ENCODE results near the gene PLOD3.
"Not testable (repeated sequence)": the region's sequence is repeated elsewhere in the genome, so short reads cannot be mapped to it uniquely, and the experiment has no call there.

DNA sequence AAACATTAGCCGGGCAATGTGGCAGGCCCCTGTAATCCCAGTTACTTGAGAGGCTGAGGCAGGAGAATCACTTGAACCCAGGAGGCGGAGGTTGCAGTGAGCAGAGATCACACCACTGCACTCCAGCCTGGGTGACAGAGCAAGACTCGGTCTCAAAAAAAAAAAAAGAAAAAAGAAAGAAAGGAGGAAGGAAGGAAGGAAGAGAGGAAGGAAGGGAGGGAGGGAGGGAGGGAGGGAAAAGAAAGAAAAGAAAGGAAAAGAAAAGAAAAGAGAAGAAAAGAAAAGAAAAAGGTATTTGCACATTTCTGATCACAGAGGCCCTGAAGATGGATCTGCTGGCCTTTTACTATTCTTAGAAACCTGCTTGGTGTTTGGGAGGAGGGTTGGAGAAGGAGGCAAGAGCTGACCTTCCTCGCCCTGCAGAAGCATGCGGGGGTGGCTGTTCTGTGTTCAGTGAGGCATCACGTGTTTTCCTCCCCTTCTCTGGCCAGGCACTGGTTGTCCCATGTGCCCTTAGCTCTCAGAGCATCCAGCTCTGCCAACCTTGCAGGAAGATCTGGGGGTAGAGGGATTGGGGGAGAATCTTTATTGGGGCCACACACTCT lies 46.8 kb upstream of the PLOD3 start:
- TF ChIP-seq, protein P1, sequence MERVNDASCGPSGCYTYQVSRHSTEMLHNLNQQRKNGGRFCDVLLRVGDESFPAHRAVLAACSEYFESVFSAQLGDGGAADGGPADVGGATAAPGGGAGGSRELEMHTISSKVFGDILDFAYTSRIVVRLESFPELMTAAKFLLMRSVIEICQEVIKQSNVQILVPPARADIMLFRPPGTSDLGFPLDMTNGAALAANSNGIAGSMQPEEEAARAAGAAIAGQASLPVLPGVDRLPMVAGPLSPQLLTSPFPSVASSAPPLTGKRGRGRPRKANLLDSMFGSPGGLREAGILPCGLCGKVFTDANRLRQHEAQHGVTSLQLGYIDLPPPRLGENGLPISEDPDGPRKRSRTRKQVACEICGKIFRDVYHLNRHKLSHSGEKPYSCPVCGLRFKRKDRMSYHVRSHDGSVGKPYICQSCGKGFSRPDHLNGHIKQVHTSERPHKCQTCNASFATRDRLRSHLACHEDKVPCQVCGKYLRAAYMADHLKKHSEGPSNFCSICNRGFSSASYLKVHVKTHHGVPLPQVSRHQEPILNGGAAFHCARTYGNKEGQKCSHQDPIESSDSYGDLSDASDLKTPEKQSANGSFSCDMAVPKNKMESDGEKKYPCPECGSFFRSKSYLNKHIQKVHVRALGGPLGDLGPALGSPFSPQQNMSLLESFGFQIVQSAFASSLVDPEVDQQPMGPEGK (CRISPR knock-in tag; IDR thresholded peaks at IDR 0.05; ENCODE audit: borderline replicate concordance): not testable (repeated sequence)
- TF ChIP-seq, protein P2, sequence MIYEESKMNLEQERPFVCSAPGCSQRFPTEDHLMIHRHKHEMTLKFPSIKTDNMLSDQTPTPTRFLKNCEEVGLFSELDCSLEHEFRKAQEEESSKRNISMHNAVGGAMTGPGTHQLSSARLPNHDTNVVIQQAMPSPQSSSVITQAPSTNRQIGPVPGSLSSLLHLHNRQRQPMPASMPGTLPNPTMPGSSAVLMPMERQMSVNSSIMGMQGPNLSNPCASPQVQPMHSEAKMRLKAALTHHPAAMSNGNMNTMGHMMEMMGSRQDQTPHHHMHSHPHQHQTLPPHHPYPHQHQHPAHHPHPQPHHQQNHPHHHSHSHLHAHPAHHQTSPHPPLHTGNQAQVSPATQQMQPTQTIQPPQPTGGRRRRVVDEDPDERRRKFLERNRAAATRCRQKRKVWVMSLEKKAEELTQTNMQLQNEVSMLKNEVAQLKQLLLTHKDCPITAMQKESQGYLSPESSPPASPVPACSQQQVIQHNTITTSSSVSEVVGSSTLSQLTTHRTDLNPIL (CRISPR knock-in tag; IDR thresholded peaks at IDR 0.05; ENCODE audit: low read depth): not testable (repeated sequence)
- TF ChIP-seq ZC3H10 (CRISPR knock-in tag; IDR thresholded peaks at IDR 0.05); GLIS3 (CRISPR knock-in tag; IDR thresholded peaks at IDR 0.05); ZNF565 (CRISPR knock-in tag; conservative IDR thresholded peaks at IDR 0.05; ENCODE audit: low read depth); ESRRG (CRISPR knock-in tag; IDR thresholded peaks at IDR 0.05); OSR1 (CRISPR knock-in tag; IDR thresholded peaks at IDR 0.05); ZNF70 (CRISPR knock-in tag; IDR thresholded peaks at IDR 0.05); ISL1 (CRISPR knock-in tag; IDR thresholded peaks at IDR 0.05); ARNTL (CRISPR knock-in tag; IDR thresholded peaks at IDR 0.05; ENCODE audit: borderline replicate concordance, low read depth); ZFP3 (CRISPR knock-in tag; IDR thresholded peaks at IDR 0.05); ZFP30 (CRISPR knock-in tag; IDR thresholded peaks at IDR 0.05); CSDC2 (CRISPR knock-in tag; IDR thresholded peaks at IDR 0.05): not testable (repeated sequence)
- TF ChIP-seq, protein P3, sequence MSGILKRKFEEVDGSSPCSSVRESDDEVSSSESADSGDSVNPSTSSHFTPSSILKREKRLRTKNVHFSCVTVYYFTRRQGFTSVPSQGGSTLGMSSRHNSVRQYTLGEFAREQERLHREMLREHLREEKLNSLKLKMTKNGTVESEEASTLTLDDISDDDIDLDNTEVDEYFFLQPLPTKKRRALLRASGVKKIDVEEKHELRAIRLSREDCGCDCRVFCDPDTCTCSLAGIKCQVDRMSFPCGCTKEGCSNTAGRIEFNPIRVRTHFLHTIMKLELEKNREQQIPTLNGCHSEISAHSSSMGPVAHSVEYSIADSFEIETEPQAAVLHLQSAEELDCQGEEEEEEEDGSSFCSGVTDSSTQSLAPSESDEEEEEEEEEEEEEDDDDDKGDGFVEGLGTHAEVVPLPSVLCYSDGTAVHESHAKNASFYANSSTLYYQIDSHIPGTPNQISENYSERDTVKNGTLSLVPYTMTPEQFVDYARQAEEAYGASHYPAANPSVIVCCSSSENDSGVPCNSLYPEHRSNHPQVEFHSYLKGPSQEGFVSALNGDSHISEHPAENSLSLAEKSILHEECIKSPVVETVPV (CRISPR knock-in tag; IDR thresholded peaks at IDR 0.05): not testable (repeated sequence)
